TTC549 (cell line): Measurements from ENCODE around the gene NCMAP.
"Not testable (repeated sequence)": the region's sequence is repeated elsewhere in the genome, so short reads cannot be mapped to it uniquely, and the experiment has no call there.

Source experiments
- FAIRE-seq: peaks from 2 replicates; lab custom pipeline; 2012; peaks lifted over from hg19 to GRCh38; lab: Jason Lieb, UNC

Gene NCMAP

DNA sequence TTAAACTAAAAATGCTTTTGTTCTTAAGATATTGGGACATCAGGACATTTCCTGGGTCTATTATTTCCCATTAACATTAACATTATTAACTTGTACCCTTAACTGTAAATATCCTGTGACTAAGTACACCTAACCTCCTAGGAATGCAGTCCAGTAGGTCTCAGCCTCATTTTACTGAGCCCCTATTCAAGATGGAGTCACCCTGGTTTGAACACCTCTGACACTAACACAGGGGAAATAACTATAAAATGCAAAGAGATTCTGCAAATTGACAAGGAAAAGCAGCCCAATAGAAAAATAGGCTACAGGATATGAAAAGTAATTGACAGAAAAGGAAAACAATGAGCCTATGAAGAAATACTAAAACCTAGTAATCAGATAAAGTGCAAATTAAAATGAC is 11.6 kb upstream of the NCMAP start:
- no peak for FAIRE-seq

DNA sequence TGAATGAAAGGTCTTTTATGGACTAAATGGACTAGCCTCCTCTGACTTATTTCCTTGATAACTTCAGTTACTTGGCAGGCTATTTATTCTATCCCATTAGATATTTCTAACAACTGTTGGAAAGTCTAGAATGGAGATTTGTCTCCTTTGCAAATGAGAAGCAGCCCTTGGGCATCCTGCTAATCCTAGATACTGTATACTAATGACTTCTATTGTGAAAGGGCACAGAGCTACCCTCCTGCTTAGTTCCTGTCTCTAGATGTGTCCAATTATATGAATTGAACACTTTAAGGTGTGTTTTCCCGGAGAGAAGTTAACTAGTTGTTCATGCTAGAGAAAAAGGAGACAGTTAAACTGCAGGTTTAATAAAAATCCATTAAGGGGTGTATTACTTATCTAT is 10.2 kb upstream of the NCMAP start:
- FAIRE-seq, result no peak

- FAIRE-seq, result no peak
Measured at GRCh38 chr1:24547195-24547594, 8.7 kb upstream of the NCMAP start.

GRCh38 chr1:24548070-24548469 is 7.8 kb upstream of the NCMAP start:
- FAIRE-seq, result no peak

DNA sequence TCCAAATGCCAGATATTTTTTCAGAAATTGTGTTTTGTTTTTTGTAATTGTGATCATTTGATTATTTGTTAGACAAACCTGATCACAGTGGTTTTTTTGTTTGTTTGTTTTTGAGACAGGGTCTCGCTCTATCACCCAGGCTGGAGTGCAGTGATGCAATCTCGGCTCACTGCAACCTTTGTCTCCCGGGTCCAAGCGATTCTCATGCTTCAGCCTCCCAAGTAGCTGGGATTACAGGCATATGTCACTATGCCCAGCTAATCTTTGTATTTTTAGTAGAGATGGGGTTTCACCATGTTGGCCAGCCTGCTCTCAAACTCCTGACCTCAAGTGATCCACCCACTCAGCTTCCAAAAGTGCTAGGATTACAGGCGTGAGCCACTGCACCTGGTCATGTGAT is 6.7 kb upstream of the NCMAP start:
- FAIRE-seq, result not testable (repeated sequence)

GRCh38 chr1:24551290-24551959 is 4.5 kb upstream of the NCMAP start:
- FAIRE-seq, result no peak

DNA sequence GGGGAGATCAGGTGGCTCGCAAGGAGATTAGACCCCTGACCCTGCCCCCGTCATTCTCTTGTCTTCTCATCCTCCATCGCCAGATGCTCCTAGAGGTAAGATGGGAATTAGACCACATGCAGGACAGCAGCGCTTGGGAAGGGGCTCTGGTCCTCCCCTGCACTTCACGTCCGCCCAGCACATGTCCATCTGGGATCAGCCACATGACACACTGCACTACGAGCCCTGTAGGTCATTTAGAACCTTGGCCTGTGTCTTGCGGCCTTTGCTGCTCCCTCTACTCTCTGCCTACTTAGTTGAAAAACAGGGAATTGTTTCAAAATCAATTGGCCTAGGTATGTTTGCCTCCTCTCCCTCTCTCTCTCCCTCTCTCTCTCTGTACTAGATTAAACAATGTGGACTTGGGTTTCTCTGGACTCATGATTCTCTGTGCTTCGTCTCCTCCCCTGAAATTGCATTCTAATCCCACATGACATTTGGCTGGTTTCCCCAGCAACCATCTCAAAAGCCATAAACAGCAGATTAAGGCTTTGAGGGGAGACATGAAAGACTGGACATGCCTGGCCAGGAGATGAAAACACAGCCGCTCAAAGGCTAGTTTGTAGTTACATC is 3.8 kb upstream of the NCMAP start:
- no peak for FAIRE-seq

- FAIRE-seq, result no peak
Measured at GRCh38 chr1:24553931-24554330, 2.0 kb upstream of the NCMAP start.

- no peak for FAIRE-seq
Measured at GRCh38 chr1:24554714-24555113, 1.2 kb upstream of the NCMAP start.

DNA sequence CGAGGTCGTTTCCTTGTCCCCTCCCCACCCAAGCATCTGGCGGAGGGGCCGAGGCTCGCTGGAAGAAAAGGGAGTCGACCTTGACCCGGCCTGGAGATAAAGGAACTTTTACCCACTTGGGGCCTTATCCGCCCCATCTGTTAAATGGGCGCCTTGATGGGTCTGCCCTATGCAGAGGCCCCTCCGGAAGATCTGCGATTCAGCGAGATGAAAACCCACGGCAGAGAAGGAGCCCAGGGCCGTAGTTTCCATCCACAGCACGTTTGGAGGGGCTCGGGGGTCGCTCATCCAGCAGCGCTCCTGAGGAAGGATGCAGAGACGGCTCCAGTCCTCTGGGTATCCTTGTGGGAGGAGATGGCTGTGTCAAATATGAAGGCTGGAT is 518 bp downstream of the NCMAP start:
- FAIRE-seq, result no peak

- FAIRE-seq, result no peak
Measured at GRCh38 chr1:24557220-24557619, 1.3 kb downstream of the NCMAP start.

- FAIRE-seq, result no peak
Measured at GRCh38 chr1:24557711-24558131, 1.8 kb downstream of the NCMAP start.

GRCh38 chr1:24558455-24558854 is 2.6 kb downstream of the NCMAP start:
- FAIRE-seq, result no peak

DNA sequence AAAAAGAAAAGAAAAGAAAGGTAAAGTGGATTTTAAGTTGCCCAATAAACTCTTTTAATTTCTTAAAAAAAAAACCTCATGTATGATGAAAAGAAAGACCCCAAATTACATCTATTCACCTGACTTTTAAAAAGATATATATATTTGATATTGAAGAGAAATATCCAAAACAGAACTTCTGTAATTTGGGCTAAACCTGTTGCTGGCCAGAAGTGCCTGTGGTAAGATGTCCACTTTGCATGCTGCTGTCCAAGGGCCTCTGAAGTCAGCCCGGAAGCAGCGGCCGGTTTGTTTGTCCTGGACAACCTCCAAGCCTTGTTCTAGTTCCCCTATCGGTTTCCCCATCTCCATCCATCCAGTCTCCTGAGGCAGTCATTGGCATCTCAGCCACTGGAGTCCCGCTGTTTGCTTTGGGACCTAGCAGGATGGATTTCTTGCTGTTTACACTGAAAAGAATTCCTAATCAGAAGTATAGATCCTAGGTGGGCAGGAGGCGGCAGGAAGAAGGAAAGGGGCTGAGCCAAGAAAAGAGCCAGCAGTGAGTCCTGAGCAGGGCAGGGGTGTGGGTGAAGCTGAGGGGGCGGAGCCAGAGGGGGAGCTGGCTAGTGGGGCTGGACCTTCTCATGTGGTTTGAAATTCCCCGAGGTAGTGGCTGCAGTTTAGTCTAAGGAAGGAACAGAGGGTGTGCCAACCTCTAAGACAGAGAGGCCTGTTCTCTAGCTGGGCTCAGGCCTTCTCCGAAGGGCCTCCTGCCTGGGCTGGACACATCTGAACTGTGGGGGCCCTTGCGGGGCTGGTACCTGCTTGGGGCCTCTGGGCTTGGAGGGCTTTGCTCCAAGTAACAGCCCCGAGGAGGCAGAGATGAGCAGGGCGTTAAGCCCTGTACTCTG is 3.3 kb downstream of the NCMAP start:
- no peak for FAIRE-seq

- FAIRE-seq, result no peak
Measured at GRCh38 chr1:24560361-24560760, 4.5 kb downstream of the NCMAP start.

GRCh38 chr1:24562625-24563024 is 6.7 kb downstream of the NCMAP start:
- no peak for FAIRE-seq

- no peak for FAIRE-seq
Measured at GRCh38 chr1:24564695-24565094, 8.8 kb downstream of the NCMAP start.

DNA sequence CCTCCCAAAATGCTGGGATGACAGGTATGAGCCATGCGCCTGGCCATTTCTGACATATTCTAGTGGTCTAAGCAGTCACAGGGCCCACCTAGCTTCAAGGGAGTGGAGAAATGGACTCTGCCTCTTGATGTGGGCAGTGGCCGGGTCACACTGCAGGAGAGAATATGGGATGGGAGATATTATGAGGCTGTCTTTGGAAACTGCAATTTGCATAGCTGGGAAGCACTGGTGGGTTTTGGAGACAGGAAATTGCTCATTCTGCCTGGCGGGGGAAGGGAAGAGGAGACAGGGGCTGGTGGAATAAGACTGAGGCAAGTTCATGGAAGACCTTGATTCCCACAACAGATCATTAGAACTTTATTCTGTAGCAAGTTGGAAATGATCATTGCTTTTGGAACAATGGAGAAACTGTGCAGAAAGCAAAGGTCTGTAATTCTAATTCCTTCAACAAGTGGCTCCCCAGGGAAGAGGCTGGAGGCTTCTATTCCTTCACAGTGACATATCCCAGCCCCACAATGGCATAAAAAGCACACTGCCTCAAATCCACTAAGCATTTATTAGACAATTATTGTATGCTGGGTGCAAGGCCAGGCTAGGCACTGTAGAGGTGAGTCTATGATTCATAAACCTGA is 10.5 kb downstream of the NCMAP start:
- FAIRE-seq, result no peak

DNA sequence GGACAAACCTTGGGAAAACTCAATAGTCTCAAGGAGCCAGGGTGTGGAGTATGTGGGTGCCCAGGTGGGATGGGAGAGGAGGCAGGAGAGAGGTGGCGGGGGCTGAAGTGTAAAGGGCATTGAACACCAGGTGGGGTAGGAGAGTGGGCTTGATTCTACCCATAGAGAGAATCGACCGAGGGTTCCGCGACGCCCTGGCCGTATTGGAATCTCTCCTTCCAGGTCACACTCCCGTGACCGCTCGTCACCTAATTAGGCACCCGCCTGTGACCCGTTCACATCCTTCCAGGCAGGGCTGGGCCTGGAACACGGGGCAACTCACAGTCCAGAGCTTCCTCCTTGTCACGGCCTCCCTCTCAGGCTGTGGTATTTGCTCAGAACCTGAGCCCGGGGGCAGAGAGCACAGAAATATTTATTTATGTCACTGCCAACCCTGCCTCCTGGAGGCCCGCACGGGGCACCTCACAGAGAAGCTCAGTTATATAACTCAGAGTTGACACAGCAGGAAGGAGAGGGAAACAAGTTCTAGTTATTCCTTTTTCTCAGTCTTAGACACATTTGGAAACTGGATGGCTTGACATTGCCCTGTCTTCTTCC is 12.0 kb downstream of the NCMAP start:
- no peak for FAIRE-seq

- FAIRE-seq, result no peak
Measured at GRCh38 chr1:24568475-24568874, 12.6 kb downstream of the NCMAP start.

GRCh38 chr1:24570265-24571125 is 14.6 kb downstream of the NCMAP start:
- no peak for FAIRE-seq

DNA sequence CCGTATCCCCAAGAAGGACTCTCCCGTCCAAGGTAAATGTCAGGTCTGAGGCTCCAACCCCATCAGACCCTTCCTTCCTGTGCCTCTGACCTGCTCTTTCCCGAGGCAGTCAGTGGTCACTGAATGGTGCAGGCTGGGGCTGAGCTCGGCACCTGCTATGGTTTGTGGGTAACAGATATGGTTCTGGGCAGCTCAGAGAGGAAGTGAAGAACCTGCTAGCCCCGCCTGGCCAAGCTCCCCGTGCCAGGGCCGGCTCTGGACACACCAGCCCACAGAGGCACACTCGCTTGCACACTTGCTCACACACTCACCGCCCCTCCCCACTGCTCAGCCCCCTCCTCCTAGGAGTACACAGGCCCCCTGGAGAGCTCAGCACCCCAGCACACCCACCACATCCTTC is 16.4 kb downstream of the NCMAP start:
- FAIRE-seq, result no peak
